Ascending aorta (tissue), 2 donors: ENCODE results near the gene TGIF1. TPM values are rescaled to one million over a fixed set of nuclear protein-coding genes. Genes with fewer than 3 reads are reported as not detected.

Source experiments
- DNase-seq, 2 donors: peaks; one replicate each; pipeline ENCODE4 v3.0.0-alpha.2; 2019; ENCODE audit warnings: low spot score in 2 of 2
- H3K27ac ChIP-seq, 2 donors: fragments of 200-600 bp; sonication (generic); one replicate each; pipeline ENCODE4 v1.5.1; 2016 to 2017; ENCODE audit warnings: mild to moderate bottlenecking in 1 of 2
- H3K27me3 ChIP-seq: fragments of 200-600 bp; sonication (generic); one replicate; pipeline ENCODE4 v1.5.1; 2017
- H3K36me3 ChIP-seq, 2 donors: fragments of 200-600 bp; sonication (generic); one replicate each; pipeline ENCODE4 v1.5.1; 2016
- H3K4me1 ChIP-seq, 2 donors: fragments of 200-600 bp; sonication (generic); one replicate each; pipeline ENCODE4 v1.5.1; 2016 to 2017; ENCODE audit warnings: mild to moderate bottlenecking in 1 of 2
- H3K4me3 ChIP-seq, 2 donors: fragments of 200-600 bp; sonication (generic); one replicate each; pipeline ENCODE4 v1.5.1; 2016 to 2017; ENCODE audit warnings: mild to moderate bottlenecking in 1 of 2
- H3K9me3 ChIP-seq, 2 donors: fragments of 200-600 bp; sonication (generic); one replicate each; pipeline ENCODE4 v1.5.1; 2016
- CTCF ChIP-seq, 3 experiments: fragments of 200-600 bp in 2 of 3; fragments of 450-650 bp in 1 of 3; sonication (generic) in 2 of 3; IDR thresholded peaks; one replicate each; pipeline ENCODE4 v1.5.1; 2016 to 2019; ENCODE audit warnings: antibody characterized with exemption in 3 of 3, mild to moderate bottlenecking in 1 of 3, moderate library complexity in 1 of 3
- intact Hi-C: fragments of 100-400 bp; cut with DNase I; formaldehyde crosslinking; loops from one replicate; pipeline ENCODE4 v1.15.1; 2023
- total RNA-seq: library from RNA; depleted of rRNA; stranded (reverse); fragments of >200 nt; gene quantifications from one replicate; pipeline ENCODE4 v1.1.0, GENCODE V29; 2016

TGIF1 gene
- total RNA-seq, 1 donor from 2014 or later = 39.7 TPM

GRCh38 chr18:3492721-3493120 is 42.7 kb downstream of the TGIF1 start:
- intact Hi-C loops = no loop called here
- no peaks in the 10 kb centered on the region for H3K36me3 ChIP-seq
- no peak for TF ChIP-seq CTCF (IDR thresholded peaks at IDR 0.05)

GRCh38 chr18:3493501-3494244 is 43.7 kb downstream of the TGIF1 start:
- Histone ChIP-seq H3K36me3 (no peaks in the 10 kb centered on the region), H3K4me3 (no peak overlapping the region), H3K9me3 (no peaks in the 10 kb centered on the region), H3K27ac (no peak overlapping the region), H3K27me3 (no peaks in the 10 kb centered on the region), H3K4me1 (no peaks in the 10 kb centered on the region)
- no peak for DNase-seq
- intact Hi-C loops = no loop called here
- no peak for TF ChIP-seq CTCF (IDR thresholded peaks at IDR 0.05)

More at GRCh38 chr18:3492721-3493120, 42.7 kb downstream of the TGIF1 start:
- no peaks in the 10 kb centered on the region for H3K9me3 ChIP-seq
- H3K4me3 ChIP-seq = no peak overlapping the region
- no peaks in the 10 kb centered on the region for H3K27me3 ChIP-seq
- no peaks in the 10 kb centered on the region for H3K4me1 ChIP-seq
- H3K27ac ChIP-seq = no peak overlapping the region
- DNase-seq = no peak

GRCh38 chr18:3494245-3494526 is 44.2 kb downstream of the TGIF1 start:
- no peaks in the 10 kb centered on the region for H3K36me3 ChIP-seq
- intact Hi-C loops = no loop called here
- no peak for DNase-seq
- H3K27ac ChIP-seq = no peak overlapping the region
- H3K4me3 ChIP-seq = no peak overlapping the region
- H3K27me3 ChIP-seq = no peaks in the 10 kb centered on the region
- TF ChIP-seq CTCF (IDR thresholded peaks at IDR 0.05) = no peak
- no peaks in the 10 kb centered on the region for H3K9me3 ChIP-seq
- H3K4me1 ChIP-seq = no peaks in the 10 kb centered on the region

GRCh38 chr18:3494569-3494968 is 44.6 kb downstream of the TGIF1 start:
- H3K27me3 ChIP-seq = no peaks in the 10 kb centered on the region
- no peak overlapping the region for H3K4me3 ChIP-seq
- no peaks in the 10 kb centered on the region for H3K36me3 ChIP-seq
- DNase-seq = no peak
- no peaks in the 10 kb centered on the region for H3K9me3 ChIP-seq
- no peaks in the 10 kb centered on the region for H3K4me1 ChIP-seq
- no peak overlapping the region for H3K27ac ChIP-seq
- TF ChIP-seq CTCF (IDR thresholded peaks at IDR 0.05) = no peak
- intact Hi-C loops = no loop called here

- H3K4me1 ChIP-seq = no peaks in the 10 kb centered on the region
- H3K27me3 ChIP-seq = no peaks in the 10 kb centered on the region
- no peak for TF ChIP-seq CTCF (IDR thresholded peaks at IDR 0.05)
- no peaks in the 10 kb centered on the region for H3K9me3 ChIP-seq
- DNase-seq = no peak
- H3K36me3 ChIP-seq = no peaks in the 10 kb centered on the region
- intact Hi-C loops = no loop called here
- no peak overlapping the region for H3K4me3 ChIP-seq
- H3K27ac ChIP-seq = no peak overlapping the region
Observed at GRCh38 chr18:3495691-3496430, 45.9 kb downstream of the TGIF1 start.
